Measurements from ENCODE around the gene ULK4.
"Not testable (repeated sequence)": the region's sequence is repeated elsewhere in the genome, so short reads cannot be mapped to it uniquely, and the experiment has no call there.

ULK4 gene

GRCh38 chr3:41556245-41556644 lies 405.7 kb downstream of the ULK4 start:
- not testable (repeated sequence) for DNase-seq

- no peak for DNase-seq
Measured at GRCh38 chr3:41532976-41533375, 428.9 kb downstream of the ULK4 start.

DNA sequence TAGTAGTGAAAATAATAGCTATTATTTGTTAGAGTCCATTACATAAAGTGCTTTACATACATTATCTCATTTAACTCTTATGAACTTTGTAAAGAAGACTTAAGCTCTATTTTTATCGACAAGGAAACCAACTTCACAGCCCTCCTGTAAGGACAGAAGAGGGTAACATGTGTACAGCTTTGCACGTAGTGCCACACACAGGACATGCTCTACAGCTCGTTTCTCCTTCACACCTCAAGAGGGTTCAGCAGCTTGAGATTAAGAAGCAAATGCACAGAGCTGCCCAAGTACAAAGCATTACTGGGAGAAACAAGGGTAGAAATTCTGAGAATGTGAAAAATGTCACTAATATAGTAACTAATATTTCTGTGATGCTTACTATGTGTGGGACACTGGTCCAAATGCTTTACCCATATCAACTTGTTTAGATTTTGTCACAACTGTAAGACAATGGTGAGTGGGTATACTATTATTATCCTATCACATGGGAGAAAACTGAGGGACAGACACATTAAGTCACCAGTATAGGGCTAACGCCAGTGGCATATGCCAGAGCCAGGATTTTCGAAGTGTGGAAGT lies 434.8 kb downstream of the ULK4 start:
- DNase-seq = no peak

- DNase-seq = no peak
Measured at GRCh38 chr3:41525303-41526064, 436.4 kb downstream of the ULK4 start.

- DNase-seq = no peak
Measured at GRCh38 chr3:41523897-41524296, 438.0 kb downstream of the ULK4 start.

DNA sequence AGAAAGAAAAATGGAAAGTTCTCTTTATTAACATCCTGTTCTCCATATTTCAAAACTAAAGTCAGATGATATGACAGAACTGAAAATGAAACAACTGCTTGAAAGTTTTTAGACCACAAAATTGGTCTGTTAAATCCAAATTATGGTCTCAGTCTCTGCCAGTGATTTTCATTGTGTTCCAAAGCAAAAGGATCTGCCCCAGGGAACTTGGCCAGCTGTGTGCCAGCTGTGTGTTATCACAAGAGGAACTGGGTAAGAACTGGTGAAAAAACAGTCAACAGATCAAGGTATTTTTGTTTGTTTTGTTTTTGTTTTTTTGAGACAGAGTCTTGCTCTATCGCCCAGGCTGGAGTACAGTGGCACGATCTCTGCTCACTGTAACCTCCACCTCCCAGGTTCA lies 439.3 kb downstream of the ULK4 start:
- no peak for DNase-seq

- DNase-seq = no peak
Measured at GRCh38 chr3:41521010-41521655, 440.8 kb downstream of the ULK4 start.

- no peak for DNase-seq
Measured at GRCh38 chr3:41519746-41520145, 442.2 kb downstream of the ULK4 start.

- no peak for DNase-seq
Measured at GRCh38 chr3:41518626-41519025, 443.3 kb downstream of the ULK4 start.

DNA sequence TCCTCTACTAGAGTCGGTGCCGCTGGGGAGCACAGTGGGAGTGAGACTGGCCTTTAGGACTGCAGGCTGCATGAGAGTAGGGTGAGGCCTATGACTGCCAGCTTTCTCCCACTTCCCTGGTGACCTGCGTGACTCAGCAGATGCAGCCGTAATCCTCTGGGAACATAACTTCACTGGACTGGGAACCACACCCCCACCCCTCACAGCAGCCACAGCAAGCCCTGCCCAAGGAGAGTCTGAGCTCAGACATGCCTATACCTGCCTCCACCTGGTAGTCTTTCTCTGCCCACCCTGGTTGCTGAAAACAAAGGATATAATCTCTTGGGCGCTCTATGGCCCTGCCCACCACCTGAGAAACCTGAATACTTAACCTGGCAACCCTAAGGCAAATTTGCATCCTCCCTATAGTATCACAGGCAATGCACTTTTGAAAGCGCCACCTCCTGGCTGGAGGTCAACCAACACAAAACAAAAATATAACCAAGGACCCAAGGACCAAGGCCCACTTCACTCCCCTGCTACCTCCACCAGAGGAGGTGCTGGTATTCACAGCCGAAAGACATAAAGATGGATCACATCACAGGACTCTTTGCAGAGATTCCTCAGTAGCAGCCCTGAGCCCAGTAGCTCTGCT lies 453.7 kb downstream of the ULK4 start:
- no peak for DNase-seq

DNA sequence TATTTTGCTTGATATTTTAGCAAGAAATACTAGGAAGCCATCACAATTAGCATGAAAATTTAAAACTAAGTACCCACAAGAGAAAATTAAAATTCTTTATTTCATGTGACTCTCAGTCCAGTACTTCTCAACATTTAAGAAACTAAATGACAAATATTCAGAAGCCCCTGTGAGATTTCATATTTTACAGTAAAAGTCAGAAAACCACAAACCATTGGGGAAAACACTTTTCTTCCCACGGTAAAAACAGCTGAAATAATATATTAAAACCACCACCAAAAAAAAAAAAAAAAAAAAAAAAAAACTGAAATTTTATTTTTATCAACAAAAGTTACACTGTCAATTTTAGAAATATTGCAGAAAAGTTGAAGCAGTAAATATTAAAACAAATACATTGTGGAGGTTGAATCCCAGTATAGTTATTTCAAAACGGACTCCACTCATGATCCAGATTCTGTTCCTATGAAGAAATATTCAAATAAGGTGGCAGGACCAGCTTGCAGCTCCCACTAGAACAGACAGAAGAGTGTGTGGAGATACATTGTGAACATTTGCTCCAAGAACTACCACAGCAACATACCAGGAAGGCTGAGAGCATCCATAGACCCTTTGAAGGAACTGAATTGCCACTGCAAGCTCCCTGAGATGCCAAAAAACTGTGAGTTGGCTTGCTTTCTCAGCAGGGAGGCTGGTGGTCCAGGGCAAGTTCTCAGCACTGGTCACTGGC lies 454.4 kb downstream of the ULK4 start:
- no peak for DNase-seq

DNA sequence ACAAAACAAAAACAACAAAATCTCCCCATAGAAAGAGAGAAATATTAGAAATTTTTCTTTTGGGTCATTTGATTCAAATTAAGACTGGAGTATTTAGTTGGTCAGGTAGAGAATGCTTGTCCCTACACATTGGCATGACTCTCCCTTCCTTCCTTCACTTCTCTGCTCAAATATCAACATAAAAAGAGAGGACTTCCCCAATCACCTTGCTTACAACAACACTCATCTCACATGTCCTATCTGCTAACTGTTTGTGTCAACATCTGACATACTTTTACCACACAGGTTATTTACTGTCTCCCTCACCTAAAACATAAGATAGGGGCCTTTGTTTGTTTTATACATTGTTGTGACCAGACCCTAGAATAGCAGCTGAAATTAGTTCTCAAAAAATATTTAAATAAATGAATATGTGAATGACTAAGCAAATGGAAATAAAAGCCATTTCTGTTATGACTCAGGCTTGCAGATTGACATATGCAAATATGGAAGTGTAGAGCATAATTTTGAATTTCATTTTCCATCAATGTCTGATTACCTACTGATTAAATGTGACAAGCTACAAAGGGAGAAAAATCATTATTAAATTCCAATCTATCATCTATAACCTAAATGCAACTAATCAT lies 457.8 kb downstream of the ULK4 start:
- no peak for DNase-seq

DNA sequence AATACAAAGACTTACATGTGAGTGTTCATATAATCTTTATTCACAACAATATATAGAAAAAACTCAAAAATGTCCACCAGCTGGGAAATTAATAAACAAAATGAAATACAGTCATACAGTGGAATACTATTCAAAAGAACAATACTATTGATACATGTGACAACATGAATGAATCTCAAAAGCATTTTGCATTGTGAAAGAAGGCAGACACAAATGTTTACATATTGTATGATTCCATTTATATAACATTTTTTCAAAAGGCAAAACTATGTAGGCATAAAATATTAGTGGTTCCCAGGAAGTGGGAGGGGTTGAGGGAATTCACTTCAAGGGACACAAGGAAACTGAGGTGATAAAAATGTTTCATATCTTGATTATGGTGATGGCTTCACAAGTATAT lies 459.4 kb downstream of the ULK4 start:
- DNase-seq = no peak

DNA sequence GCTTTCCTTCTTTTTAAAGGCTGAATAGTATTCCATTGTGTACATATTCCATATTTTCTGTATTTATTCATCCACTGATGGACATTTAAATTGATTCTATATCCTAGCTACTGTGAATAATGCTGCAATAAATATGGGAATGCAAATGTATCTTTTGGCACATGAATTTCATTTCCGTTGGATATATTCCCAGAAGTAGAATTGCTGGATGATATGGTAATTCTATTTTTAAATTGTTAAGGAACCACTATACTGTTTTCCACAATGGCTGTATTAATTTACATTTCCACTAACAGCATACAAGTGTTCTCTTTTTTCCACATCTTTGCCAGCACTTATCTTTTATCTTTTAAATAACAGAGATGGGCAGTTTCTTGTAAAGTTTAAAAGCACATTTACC lies 459.9 kb downstream of the ULK4 start:
- DNase-seq = no peak

DNA sequence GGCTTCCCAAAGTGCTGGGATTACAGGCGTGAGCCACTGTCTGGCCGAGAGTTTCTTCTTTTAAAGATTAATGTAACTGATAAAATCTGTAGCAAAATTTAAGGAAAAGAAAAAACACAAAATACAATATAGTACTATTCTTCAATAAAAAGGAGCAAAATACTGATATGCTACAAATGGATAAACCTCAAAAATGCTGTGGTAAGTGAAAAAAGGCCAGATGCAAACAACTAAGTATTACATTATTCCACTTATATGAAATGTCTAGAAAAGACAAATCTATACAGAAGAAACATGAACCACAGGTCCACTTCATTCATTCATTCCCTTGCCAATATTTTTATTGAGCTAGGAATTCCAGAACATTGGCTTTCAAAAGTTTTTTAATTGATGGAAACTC lies 463.1 kb downstream of the ULK4 start:
- DNase-seq = no peak

DNA sequence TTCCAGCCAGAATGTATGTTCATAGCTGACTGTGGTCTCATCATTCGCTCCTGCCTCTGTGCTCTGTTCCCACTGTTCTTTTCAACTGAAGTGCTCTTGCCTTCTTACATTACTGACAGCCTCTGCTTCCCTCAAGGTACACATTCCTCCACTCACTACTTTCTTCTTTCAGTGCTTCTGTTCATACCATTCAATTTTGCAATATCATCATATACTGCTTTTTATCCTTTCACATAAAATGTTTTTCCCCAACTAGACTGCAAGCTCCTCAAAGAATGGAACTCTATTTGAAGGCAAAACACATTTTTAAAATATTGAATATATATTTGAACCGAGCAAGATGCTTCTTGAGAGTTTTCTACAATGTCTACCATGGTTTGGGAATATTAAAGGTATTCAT lies 471.5 kb downstream of the ULK4 start:
- DNase-seq = no peak

DNA sequence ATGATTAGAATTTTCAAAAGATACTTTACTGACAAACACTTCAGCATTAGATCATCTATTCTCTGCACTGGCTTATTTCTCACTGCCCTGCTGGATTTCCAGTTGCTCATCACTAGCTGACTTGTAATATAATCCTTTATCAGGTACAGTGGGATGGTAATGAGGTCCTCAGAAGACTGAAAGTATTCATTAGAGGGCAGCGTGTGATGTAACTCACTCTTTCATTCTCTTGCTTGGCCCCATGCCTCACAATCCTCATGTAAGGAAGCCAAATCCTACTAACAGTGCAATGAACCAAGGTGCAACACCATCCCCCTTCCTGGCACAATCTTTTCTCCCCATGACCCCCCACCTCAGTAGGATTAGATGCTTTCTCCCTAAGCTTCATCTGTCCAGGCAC lies 472.7 kb downstream of the ULK4 start:
- no peak for DNase-seq

GRCh38 chr3:41488501-41488900 lies 473.4 kb downstream of the ULK4 start:
- no peak for DNase-seq

DNA sequence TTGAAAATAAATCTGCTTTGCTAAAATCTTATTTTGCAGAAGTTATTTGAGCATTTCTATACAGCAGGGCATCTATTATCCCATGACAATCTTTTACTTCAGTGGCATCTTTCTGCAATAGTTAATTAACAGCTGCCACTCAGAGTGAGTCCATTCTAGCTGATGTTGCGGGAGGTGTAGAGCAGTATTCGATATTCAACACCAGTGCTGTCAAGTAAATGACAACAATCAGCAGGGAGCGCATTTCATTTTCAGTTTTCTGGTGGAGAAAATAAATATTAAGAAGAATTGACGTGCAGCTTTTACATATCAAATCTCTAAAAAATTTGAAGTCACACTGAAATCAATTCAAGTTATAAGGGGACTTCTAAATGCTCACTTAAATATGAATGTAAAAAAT lies 476.4 kb downstream of the ULK4 start:
- no peak for DNase-seq

- no peak for DNase-seq
Measured at GRCh38 chr3:41482134-41482533, 479.8 kb downstream of the ULK4 start.

DNA sequence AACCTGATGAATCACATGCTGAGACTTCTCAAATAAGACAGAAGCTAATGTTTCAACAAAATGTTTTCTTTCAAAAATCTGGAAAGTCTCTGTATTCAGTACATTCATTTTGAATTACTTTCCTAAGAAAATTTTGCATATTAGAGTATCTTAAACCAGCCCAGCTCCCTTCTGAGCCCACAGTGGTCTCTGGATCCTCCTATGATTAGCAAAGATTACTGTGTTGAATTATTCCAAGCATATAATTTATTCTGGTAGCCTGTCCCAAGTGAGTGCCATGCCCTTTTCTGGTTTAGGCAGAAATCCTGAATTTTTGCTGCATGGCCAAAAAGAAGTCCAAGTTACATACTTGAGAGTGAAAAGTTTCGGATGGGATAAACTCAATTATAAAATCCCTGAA lies 483.6 kb downstream of the ULK4 start:
- DNase-seq = no peak

DNA sequence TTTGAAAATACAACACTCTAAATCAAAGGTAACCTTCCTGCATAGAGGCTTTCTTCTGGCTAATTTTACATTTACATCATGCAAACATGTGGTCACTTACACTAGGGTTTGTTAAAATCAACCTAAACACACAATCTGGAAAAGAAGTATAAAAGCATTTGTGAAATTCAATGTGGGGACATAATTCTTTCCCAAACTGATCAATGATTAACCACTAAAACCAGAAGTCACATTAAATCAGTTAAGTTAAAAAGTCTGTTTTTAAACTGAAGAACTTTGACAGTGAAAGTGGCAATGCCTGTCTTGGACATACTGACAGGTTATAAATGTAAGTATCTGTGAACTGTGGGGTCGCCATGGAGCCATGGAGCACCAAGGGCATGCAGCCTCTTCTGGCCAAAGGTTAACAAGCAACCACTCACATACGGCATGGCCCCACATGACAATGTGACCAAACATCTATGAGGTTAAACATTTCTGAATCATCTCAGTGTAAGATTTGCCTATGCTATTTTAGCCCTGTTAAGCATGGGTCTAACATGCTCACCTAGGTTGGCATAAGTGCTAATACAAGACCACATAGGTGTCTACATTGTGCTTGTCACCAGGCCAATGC lies 484.4 kb downstream of the ULK4 start:
- DNase-seq = no peak

All from stimulated activated CD4-positive, alpha-beta T cell treated with anti-CD3 and anti-CD28 coated beads, Interleukin-2, amount 100 ng/mL, for 24 hours (primary cell).